ENCODE data around the gene KIAA0753.

KIAA0753 gene

GRCh38 chr17:6640536-6641246 is at the start of gene KIAA0753, which contains the start of gene TXNDC17:
Gene KIAA0753 (minus strand): TSS chr17:6640711. CDS start chr17:6635103, 5,608 bp downstream.
Gene TXNDC17 (plus strand): TSS chr17:6641060. CDS start chr17:6641083, 23 bp downstream.
- peak; percentile 91 for DNase-seq (ENCODE audit: low read depth)

- DNase-seq (ENCODE audit: low read depth) = no peak
Observed at GRCh38 chr17:6688944-6689343, 48.4 kb upstream of the KIAA0753 start.

DNA sequence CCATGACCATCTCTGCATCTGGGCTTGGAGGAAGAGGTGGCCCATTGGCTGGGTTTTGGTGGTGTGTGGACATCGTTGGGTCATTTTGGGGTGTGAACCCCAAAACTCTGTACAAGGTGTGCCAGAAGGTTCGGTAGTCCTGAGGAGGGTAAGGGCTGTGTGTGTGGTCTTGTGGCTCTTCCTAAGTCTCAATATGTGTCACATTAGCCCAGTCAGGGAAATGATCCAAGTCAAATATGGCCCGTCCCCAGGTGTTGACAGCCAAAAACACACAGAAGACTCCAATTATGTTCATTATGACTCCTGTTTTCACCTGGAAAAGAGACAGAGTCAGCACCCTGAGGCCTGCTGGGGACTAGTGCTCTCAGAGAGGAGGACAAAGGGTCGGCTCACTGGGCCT is 45.5 kb upstream of the KIAA0753 start:
- no peak for DNase-seq (ENCODE audit: low read depth)

GRCh38 chr17:6684881-6685767 is 44.6 kb upstream of the KIAA0753 start:
- no peak for DNase-seq (ENCODE audit: low read depth)

DNA sequence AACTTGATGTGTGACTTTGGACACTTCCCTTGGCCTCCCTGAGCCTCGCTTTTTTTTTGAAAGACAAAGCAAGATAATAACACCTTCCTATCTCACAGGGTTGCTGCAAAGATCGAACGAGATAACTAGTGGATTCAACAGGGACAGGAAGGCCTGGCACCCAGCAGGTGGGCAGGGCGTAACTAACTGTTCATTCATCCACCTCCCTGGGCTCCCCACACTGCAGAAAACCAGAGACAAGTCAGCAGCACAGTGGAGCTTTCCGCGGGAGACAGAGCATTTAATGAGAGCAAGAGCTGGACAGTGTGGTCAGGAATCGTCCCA is 43.9 kb upstream of the KIAA0753 start:
- DNase-seq (ENCODE audit: low read depth) = no peak

GRCh38 chr17:6683730-6684459 is 43.4 kb upstream of the KIAA0753 start:
- DNase-seq (ENCODE audit: low read depth) = no peak

DNA sequence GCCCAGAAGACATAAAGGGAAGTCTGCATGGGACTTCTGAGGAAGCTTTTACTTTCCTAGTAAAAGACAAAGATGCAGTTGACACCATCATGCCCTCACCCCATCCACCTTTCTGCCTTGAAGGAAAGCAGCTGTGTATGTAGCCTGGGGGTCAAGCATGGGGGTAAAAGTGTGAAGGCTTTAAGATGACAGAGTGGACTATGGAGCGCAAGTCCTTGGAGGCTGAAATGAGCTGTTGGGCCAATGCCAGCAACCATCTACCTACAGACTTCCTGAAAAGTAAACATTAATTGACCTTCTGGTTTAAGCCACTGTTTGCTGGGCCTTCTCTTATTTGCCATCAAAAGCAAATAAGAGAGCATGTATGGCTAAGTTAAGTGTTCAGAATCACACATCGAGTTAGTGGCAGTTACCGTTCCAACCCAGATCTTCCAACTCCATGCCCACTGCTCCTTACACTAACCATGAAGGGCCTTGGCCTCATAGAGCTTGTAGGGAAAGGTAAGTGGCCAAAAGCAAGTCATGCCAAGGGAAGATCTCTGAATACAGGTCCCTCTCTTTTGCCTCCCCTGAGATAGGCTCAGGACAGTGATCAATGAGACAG is 42.7 kb upstream of the KIAA0753 start:
- DNase-seq (ENCODE audit: low read depth) = no peak

DNA sequence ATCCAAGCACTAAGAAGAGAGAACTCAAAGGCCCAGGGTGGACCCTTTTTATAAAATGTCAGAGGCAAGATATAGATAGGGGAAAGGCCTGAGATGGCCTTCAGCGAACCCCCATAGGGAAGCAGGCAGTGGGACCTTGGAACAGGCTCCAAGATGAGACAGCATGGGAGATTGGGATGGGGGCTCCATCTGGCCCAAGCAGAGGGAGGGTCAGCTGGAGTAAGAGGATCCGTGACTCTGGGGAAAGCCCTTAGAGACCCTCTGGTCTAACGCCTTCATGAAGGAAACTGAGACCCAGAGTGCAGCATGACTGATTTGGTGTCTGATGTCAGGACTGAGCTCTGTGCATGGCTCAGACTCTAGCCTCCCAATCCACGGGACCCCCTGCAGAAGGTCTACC is 41.8 kb upstream of the KIAA0753 start:
- DNase-seq (ENCODE audit: low read depth) = no peak

DNA sequence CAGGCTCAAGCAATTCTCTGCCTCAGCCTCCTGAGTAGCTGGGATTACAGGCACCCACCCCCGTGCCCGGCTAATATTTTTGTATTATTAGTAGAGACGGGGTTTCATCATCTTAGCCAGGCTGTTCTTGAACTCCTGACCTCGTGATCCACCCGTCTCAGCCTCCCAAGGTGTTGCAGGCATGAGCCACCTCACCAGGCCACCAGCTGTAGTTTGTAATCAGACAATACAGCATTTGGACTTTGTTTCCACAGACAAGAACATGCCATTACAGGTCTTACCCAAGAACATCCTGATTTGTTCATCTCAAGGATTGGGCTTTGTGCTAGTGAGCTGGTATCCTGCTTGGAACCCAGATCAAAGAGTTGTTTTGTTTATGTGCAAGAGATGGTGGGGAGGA is 41.2 kb upstream of the KIAA0753 start:
- no peak for DNase-seq (ENCODE audit: low read depth)

GRCh38 chr17:6681176-6681575 is 40.7 kb upstream of the KIAA0753 start:
- no peak for DNase-seq (ENCODE audit: low read depth)

DNA sequence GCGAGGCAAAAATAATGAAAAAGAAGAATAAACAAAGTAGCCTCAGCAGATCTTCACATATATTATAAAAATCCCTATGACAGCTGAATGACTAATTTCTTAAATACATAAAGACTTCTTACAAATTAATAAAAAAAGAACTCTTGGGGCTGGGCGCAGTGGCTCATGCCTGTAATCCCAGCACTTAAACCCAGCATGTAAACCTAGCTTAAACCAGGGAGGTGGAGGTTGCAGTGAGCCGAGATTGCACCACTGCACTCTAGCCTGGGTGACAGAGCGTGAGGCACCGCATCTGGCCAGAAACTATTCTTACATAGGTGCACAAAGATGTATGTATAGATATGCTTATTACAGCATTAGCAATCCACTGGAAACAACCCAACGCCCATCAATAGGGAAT is 38.7 kb upstream of the KIAA0753 start:
- no peak for DNase-seq (ENCODE audit: low read depth)

DNA sequence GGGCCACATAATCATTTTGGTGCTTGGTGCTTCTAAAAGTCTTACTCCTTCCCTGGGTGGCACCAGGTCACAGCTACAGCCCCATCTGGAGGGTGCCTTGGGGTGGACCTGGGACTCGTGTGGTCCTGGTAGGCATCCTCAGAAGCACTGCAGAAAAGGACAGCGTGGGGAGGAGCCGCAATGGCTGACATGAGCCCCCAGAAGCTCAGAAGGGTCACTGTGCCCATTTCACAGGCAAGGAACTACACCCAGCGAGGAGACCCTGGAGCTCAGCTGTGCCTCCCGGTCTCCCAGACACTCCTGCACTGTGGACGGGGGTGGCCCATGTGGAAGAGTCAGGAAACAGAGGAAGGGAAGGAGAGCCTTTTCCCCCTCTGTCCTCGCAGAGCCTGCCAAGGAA is 37.4 kb upstream of the KIAA0753 start:
- DNase-seq (ENCODE audit: low read depth) = no peak

DNA sequence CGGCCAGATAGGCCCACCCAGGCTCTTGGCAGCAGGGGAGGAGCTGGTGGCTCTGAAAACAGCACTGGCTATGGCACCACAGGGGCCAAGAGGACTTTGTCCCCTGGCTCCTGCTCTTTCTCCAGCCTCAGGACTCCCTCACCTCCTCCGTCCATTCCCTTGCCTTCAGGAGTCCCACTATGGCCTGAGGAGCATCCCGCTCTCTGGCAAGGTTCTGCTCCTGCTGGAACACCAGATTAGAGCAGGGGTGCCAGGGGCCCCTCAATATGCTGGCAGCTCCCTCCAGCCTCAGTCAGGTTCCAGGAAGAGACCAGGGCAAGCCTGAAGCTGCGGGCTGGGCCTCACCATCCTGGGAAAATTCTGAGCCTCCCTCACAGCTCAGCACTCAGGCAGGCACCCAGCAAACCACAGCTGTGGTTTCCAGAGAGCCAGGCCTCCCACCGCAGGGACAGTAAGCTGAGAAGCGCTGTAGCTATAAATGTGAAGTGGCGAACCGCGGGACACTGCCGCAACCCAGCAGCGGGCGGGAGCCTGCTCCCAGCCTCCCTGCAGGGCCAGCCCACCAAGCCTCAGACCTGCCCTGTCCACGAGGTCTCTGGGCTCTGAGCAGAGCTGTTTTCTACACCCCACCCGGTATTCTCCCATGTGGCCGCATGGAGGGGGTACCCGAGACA is 36.8 kb upstream of the KIAA0753 start:
- peak; percentile 18 for DNase-seq (ENCODE audit: low read depth)

DNA sequence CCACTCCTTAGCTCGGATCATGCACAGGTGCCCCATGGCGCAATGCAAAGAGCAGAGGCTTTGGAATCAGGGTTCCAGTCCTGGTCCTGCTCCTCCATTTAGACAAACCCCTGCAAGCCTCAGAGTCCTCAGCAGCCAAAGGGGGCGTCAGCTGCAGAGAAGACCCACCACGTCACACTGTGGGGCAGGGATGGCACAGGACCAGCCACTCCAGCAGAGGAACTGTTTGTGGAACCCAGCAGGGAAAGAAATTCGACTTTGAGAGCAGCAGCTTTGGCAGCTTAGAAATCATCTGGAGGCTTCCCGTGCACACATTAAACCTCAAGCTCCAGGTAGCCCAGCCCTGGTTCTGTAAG is 36.3 kb upstream of the KIAA0753 start:
- no peak for DNase-seq (ENCODE audit: low read depth)

DNA sequence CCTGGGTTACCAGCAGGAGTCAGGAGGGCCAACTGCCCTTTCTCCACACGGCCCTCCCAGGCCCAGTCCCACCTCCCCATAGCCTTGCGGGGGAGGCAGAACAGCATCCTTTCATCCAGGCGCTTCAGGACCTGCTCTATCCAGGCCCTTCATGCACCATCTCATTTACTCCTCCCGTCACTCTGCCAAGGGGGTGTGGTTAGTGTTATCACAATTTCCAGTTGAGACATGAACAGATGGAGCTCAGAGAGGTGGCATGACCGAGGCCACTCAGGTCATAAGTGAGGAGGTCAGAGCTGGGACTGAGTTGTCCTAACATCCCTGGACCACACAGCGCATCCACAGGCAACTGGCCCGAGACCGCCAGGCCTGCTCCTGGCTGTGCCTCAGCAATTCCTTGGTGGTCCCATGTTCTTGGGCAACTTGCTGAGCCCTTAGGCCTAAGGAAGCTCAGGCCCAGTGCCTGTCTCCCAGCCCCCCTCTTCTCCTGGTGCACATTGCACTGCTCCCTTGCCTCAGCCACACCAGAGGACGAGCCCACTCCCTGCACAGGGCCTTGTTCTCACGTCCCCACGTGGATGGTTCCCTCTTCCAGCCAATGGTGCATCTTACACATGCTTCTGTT is 34.8 kb upstream of the KIAA0753 start:
- DNase-seq (ENCODE audit: low read depth) = no peak

GRCh38 chr17:6674586-6674985 is 34.1 kb upstream of the KIAA0753 start:
- no peak for DNase-seq (ENCODE audit: low read depth)

GRCh38 chr17:6671431-6671830 is 30.9 kb upstream of the KIAA0753 start:
- DNase-seq (ENCODE audit: low read depth) = no peak

- no peak for DNase-seq (ENCODE audit: low read depth)
Observed at GRCh38 chr17:6670999-6671398, 30.5 kb upstream of the KIAA0753 start.

GRCh38 chr17:6670571-6670970 is 30.1 kb upstream of the KIAA0753 start:
- no peak for DNase-seq (ENCODE audit: low read depth)

DNA sequence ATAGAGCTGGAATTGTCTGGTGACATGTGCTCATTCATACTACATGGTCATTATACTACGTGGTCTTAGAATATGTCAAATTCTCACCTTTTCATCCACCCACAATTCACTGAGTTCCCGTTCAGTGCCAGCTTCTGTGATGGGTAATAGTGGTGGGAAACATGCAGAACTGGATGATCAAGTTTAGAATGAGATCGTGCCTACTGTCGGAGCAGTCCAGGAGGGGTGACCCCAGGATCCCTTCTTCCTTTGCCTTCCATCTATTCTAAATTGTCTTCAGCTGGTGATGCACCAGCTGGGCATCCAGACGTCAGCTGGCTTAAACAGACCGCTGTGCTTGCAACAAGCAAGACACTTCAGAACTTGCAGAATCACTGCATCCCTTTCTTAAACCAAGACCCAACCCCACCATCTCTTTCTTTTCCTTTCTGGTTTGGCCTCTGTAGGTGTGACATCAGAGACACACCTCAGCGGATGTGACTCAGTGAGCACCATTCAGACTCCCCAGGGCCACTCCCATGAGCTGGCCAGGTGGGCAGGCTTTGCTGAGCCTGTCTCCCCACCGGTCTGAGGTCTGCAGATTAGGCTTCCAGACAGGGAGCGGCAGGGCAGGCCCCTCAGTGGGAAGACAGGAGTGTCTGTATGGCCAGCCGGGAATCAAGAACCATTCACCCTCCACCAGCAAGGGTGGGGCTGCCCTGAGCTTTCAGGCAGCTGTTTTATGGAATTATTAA is 29.1 kb upstream of the KIAA0753 start:
- DNase-seq (ENCODE audit: low read depth) = no peak

Data from iris pigment epithelial cell (primary cell).